Thymus (tissue), 11 donors: ENCODE data around the gene CSNK1A1L. TPM values are rescaled to one million over a fixed set of nuclear protein-coding genes. Genes with fewer than 3 reads are reported as not detected.

Source experiments
- DNase-seq, 9 donors: peaks; one replicate each; pipeline ENCODE4 v3.0.0-alpha.2; 2013; ENCODE audit warnings: low spot score in 9 of 9, low read depth in 6 of 9, missing footprints in 1 of 9
- H3K27ac ChIP-seq, 2 donors: one replicate each; pipeline ENCODE4 v1.5.1; 2013; ENCODE audit warnings: control low read depth in 1 of 2, low read depth in 1 of 2, low read length in 1 of 2, mild to moderate bottlenecking in 1 of 2, moderate library complexity in 1 of 2
- H3K27me3 ChIP-seq, 2 donors: one replicate each; pipeline ENCODE4 v1.5.1; 2013; ENCODE audit warnings: low read length in 1 of 2; ENCODE audit not compliant: control insufficient read depth in 2 of 2, insufficient read depth in 1 of 2
- H3K36me3 ChIP-seq, 2 donors: one replicate each; pipeline ENCODE4 v1.5.1; 2013; ENCODE audit warnings: low read length in 1 of 2, mild to moderate bottlenecking in 1 of 2, moderate library complexity in 1 of 2; ENCODE audit not compliant: control insufficient read depth in 2 of 2, insufficient read depth in 2 of 2
- H3K4me1 ChIP-seq, 2 donors: one replicate each; pipeline ENCODE4 v1.5.1; 2013; ENCODE audit warnings: low read length in 2 of 2; ENCODE audit not compliant: control insufficient read depth in 2 of 2, insufficient read depth in 2 of 2
- H3K4me3 ChIP-seq, 2 donors: one replicate each; pipeline ENCODE4 v1.5.1; 2013; ENCODE audit warnings: low read length in 2 of 2, control low read depth in 1 of 2, mild to moderate bottlenecking in 1 of 2
- H3K9me3 ChIP-seq, 2 donors: one replicate each; pipeline ENCODE4 v1.5.1; 2013; ENCODE audit warnings: low read length in 1 of 2, mild to moderate bottlenecking in 1 of 2; ENCODE audit not compliant: control insufficient read depth in 2 of 2, insufficient read depth in 1 of 2
- WGBS: extraction: QIAGEN DNeasy Blood & Tissue Kit; methylation state at CpG from one replicate; pipeline ENCODE4 v1.1.7; 2013; 5-methylcytosine and 5-hydroxymethylcytosine counted together
- polyA plus RNA-seq: library from polyadenylated mRNA; stranded (reverse); fragments of 200-250 nt; gene quantifications from one replicate; pipeline ENCODE4 v1.2.3, GENCODE V29; 2013
- total RNA-seq: library from RNA; stranded (reverse); fragments of 120-200 nt; gene quantifications from one replicate; pipeline ENCODE4 v1.2.4, GENCODE V29; 2013
- donor health status: healthy.

CSNK1A1L gene
- total and polyA plus RNA-seq, 2 donors = not detected

GRCh38 chr13:37097076-37097475, 8.4 kb downstream of the CSNK1A1L start:
- Histone ChIP-seq H3K36me3 (no peaks in the 10 kb centered on the region), H3K27me3 (no peaks in the 10 kb centered on the region), H3K4me3 (no peak overlapping the region), H3K9me3 (no peaks in the 10 kb centered on the region), H3K27ac (no peak overlapping the region), H3K4me1 (no peaks in the 10 kb centered on the region)
- 85% methylated on average over 4 of the region's 4 CpGs for WGBS
- no peak for DNase-seq

GRCh38 chr13:37094840-37095239, 10.6 kb downstream of the CSNK1A1L start:
- DNase-seq = no peak
- no peaks in the 10 kb centered on the region for H3K9me3 ChIP-seq
- no peak overlapping the region for H3K4me3 ChIP-seq
- WGBS = 89% methylated on average over 4 of the region's 4 CpGs
- no peaks in the 10 kb centered on the region for H3K27me3 ChIP-seq
- no peaks in the 10 kb centered on the region for H3K4me1 ChIP-seq
- no peaks in the 10 kb centered on the region for H3K36me3 ChIP-seq
- H3K27ac ChIP-seq = no peak overlapping the region

- Histone ChIP-seq H3K27ac (no peak overlapping the region), H3K27me3 (no peaks in the 10 kb centered on the region), H3K36me3 (no peaks in the 10 kb centered on the region), H3K4me1 (no peaks in the 10 kb centered on the region), H3K4me3 (no peak overlapping the region), H3K9me3 (no peaks in the 10 kb centered on the region)
- WGBS = 76% methylated on average over 3 of the region's 3 CpGs
- no peak for DNase-seq
Observed at GRCh38 chr13:37094099-37094498, 11.4 kb downstream of the CSNK1A1L start.

GRCh38 chr13:37091835-37092234, 13.6 kb downstream of the CSNK1A1L start:
- H3K4me1 ChIP-seq = no peaks in the 10 kb centered on the region
- no peak overlapping the region for H3K27ac ChIP-seq
- WGBS = 80% methylated on average over 1 of the region's 1 CpG
- no peaks in the 10 kb centered on the region for H3K36me3 ChIP-seq
- no peak overlapping the region for H3K4me3 ChIP-seq
- H3K27me3 ChIP-seq = no peaks in the 10 kb centered on the region
- DNase-seq = no peak
- H3K9me3 ChIP-seq = no peaks in the 10 kb centered on the region

- H3K27me3 ChIP-seq = no peaks in the 10 kb centered on the region
- no peak overlapping the region for H3K27ac ChIP-seq
- no peaks in the 10 kb centered on the region for H3K4me1 ChIP-seq
- H3K36me3 ChIP-seq = no peaks in the 10 kb centered on the region
- no peaks in the 10 kb centered on the region for H3K9me3 ChIP-seq
- 91% methylated on average over 2 of the region's 2 CpGs for WGBS
- DNase-seq = no peak
- H3K4me3 ChIP-seq = no peak overlapping the region
Observed at GRCh38 chr13:37090912-37091311, 14.6 kb downstream of the CSNK1A1L start.

- Histone ChIP-seq H3K4me1 (no peaks in the 10 kb centered on the region), H3K9me3 (no peaks in the 10 kb centered on the region), H3K27me3 (no peaks in the 10 kb centered on the region), H3K36me3 (no peaks in the 10 kb centered on the region), H3K4me3 (no peak overlapping the region), H3K27ac (no peak overlapping the region)
- 95% methylated on average over 3 of the region's 3 CpGs for WGBS
- no peak for DNase-seq
Observed at GRCh38 chr13:37089495-37089894, 16.0 kb downstream of the CSNK1A1L start.

GRCh38 chr13:37087486-37087885, 18.0 kb downstream of the CSNK1A1L start:
- H3K27me3 ChIP-seq = no peaks in the 10 kb centered on the region
- no peaks in the 10 kb centered on the region for H3K9me3 ChIP-seq
- no peak overlapping the region for H3K4me3 ChIP-seq
- H3K27ac ChIP-seq = no peak overlapping the region
- H3K4me1 ChIP-seq = no peaks in the 10 kb centered on the region
- DNase-seq = no peak
- H3K36me3 ChIP-seq = no peaks in the 10 kb centered on the region
- 82% methylated on average over 2 of the region's 2 CpGs for WGBS

- no peak for DNase-seq
- no peak overlapping the region for H3K27ac ChIP-seq
- H3K4me1 ChIP-seq = no peaks in the 10 kb centered on the region
- no peak overlapping the region for H3K4me3 ChIP-seq
- no peaks in the 10 kb centered on the region for H3K36me3 ChIP-seq
- WGBS = 84% methylated on average over 2 of the region's 2 CpGs
- H3K9me3 ChIP-seq = no peaks in the 10 kb centered on the region
- H3K27me3 ChIP-seq = no peaks in the 10 kb centered on the region
Observed at GRCh38 chr13:37085606-37086005, 19.9 kb downstream of the CSNK1A1L start.

- H3K27ac ChIP-seq = no peak overlapping the region
- no peaks in the 10 kb centered on the region for H3K36me3 ChIP-seq
- H3K4me1 ChIP-seq = no peaks in the 10 kb centered on the region
- H3K4me3 ChIP-seq = no peak overlapping the region
- no peaks in the 10 kb centered on the region for H3K9me3 ChIP-seq
- DNase-seq = no peak
- H3K27me3 ChIP-seq = no peaks in the 10 kb centered on the region
- WGBS = 99% methylated on average over 2 of the region's 2 CpGs
Observed at GRCh38 chr13:37076818-37077217, 28.6 kb downstream of the CSNK1A1L start.

GRCh38 chr13:37075164-37075563, 30.3 kb downstream of the CSNK1A1L start:
- H3K36me3 ChIP-seq = no peaks in the 10 kb centered on the region
- WGBS = 70% methylated on average over 2 of the region's 2 CpGs
- H3K27ac ChIP-seq = no peak overlapping the region

More at GRCh38 chr13:37075164-37075563, 30.3 kb downstream of the CSNK1A1L start:
- no peaks in the 10 kb centered on the region for H3K4me1 ChIP-seq
- H3K9me3 ChIP-seq = no peaks in the 10 kb centered on the region
- H3K4me3 ChIP-seq = no peak overlapping the region
- no peaks in the 10 kb centered on the region for H3K27me3 ChIP-seq
- DNase-seq = no peak
